Measurements from ENCODE around the gene SLA2.

DNA sequence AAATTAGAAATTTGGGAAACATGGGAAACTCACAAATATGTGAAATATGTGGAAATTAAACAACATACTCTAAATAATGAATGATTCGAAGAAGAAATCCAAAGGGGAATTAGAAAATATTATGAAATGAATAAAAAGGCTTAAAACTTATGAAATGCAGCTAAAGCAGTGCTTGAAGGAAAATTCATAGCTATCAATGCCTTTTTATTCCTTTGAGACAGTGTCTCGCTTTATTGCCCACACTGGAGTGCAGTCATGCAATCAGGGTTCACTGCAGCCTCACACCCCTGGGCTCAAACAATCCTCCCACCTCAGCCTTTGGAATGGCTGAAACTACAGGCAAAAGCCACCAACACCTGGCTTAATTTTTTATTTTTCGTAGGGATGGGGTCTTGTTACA is 80.5 kb downstream of the SLA2 start:
- TF ChIP-seq, protein P1, sequence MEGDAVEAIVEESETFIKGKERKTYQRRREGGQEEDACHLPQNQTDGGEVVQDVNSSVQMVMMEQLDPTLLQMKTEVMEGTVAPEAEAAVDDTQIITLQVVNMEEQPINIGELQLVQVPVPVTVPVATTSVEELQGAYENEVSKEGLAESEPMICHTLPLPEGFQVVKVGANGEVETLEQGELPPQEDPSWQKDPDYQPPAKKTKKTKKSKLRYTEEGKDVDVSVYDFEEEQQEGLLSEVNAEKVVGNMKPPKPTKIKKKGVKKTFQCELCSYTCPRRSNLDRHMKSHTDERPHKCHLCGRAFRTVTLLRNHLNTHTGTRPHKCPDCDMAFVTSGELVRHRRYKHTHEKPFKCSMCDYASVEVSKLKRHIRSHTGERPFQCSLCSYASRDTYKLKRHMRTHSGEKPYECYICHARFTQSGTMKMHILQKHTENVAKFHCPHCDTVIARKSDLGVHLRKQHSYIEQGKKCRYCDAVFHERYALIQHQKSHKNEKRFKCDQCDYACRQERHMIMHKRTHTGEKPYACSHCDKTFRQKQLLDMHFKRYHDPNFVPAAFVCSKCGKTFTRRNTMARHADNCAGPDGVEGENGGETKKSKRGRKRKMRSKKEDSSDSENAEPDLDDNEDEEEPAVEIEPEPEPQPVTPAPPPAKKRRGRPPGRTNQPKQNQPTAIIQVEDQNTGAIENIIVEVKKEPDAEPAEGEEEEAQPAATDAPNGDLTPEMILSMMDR (IDR thresholded peaks at IDR 0.05), result no peak
- TF ChIP-seq POLR2A (IDR thresholded peaks at IDR 0.05), result no peak
